GM23338 (cell line): ENCODE results near the gene ROPN1L. TPM values are rescaled to one million over a fixed set of nuclear protein-coding genes. Genes with fewer than 3 reads are reported as not detected.

ENCODE experiments used
- CREB1 ChIP-seq: fragments of 250-450 bp; sonication (Bioruptor Pico); IDR thresholded peaks from 2 replicates; pipeline ENCODE4 v1.5.0; 2020; ENCODE audit warnings: low read depth, mild to moderate bottlenecking, moderate library complexity
- CTCF ChIP-seq, 2 experiments: fragments of 200-600 bp in 1 of 2; sonication (generic) in 1 of 2; conservative IDR thresholded peaks; 2 replicates each; pipeline versions ENCODE4 v1.5.1 to v1.6.1; 2016 to 2017; ENCODE audit warnings: antibody characterized with exemption in 2 of 2, low read depth in 2 of 2, mild to moderate bottlenecking in 2 of 2, moderate library complexity in 1 of 2
- ETS1 ChIP-seq: IDR thresholded peaks from 2 replicates; pipeline ENCODE4 v1.6.1; 2016; ENCODE audit warnings: antibody characterized with exemption
- EZH2 ChIP-seq: fragments of 200-600 bp; sonication (generic); IDR thresholded peaks from one replicate; pipeline ENCODE4 v1.8.0; 2017; ENCODE audit warnings: antibody characterized with exemption, mild to moderate bottlenecking, low read depth; ENCODE audit not compliant: unreplicated experiment
- JUNB ChIP-seq: IDR thresholded peaks from one replicate; pipeline ENCODE4 v1.6.1; 2016; ENCODE audit warnings: antibody characterized with exemption; ENCODE audit not compliant: unreplicated experiment
- NANOG ChIP-seq: IDR thresholded peaks from 2 replicates; pipeline ENCODE4 v1.6.1; 2016; ENCODE audit warnings: antibody characterized with exemption, borderline replicate concordance
- STAT1 ChIP-seq: IDR thresholded peaks from one replicate; pipeline ENCODE4 v1.6.1; 2016; ENCODE audit warnings: antibody characterized with exemption; ENCODE audit not compliant: unreplicated experiment
- ZNF462 ChIP-seq: fragments of 250-450 bp; sonication (Bioruptor Pico); IDR thresholded peaks from 2 replicates; pipeline ENCODE4 v1.5.0; 2020; ENCODE audit warnings: mild to moderate bottlenecking, moderate library complexity
- polyA plus RNA-seq: library from polyadenylated mRNA; unstranded; fragments of >200 nt; fragmentation: Nextera tagmentation; extraction: Ambion mirVana; gene quantifications from 2 replicates; pipeline ENCODE4 v1.2.1, GENCODE V29; 2016
- total RNA-seq: library from RNA; depleted of rRNA; stranded (reverse); fragments of >200 nt; shearing (Covaris generic); gene quantifications from 2 replicates; pipeline ENCODE4 v1.2.3, GENCODE V29; 2014

The ROPN1L gene
- total and polyA plus RNA-seq, 2 experiments from 2014 or later: 0.57 TPM; not detected in 1

GRCh38 chr5:10500669-10501068 is 59.0 kb downstream of the ROPN1L start (continued):
- TF ChIP-seq ZNF462 (CRISPR knock-in tag) (no peak), EZH2 (no peak), CREB1 (CRISPR knock-in tag) (no peak), CTCF (conservative IDR thresholded peaks at IDR 0.05; ENCODE audit: low read depth in 2 of 2) (no peak), NANOG (no peak), STAT1 (no peak), JUNB (no peak), ETS1 (no peak)
